Stimulated activated CD4-positive, alpha-beta T cell treated with anti-CD3 and anti-CD28 coated beads, Interleukin-2, amount 100 ng/mL, for 24 hours (primary cell): ENCODE data around the gene IFT27.
"Not testable (repeated sequence)": the region's sequence is repeated elsewhere in the genome, so short reads cannot be mapped to it uniquely, and the experiment has no call there.

Source experiments
- DNase-seq, 2 donors: peaks; one replicate each; pipeline ENCODE4 v3.0.0-alpha.2; 2020

Gene IFT27

GRCh38 chr22:36741968-36742367 is 34.0 kb downstream of the IFT27 start:
- DNase-seq, result no peak

DNA sequence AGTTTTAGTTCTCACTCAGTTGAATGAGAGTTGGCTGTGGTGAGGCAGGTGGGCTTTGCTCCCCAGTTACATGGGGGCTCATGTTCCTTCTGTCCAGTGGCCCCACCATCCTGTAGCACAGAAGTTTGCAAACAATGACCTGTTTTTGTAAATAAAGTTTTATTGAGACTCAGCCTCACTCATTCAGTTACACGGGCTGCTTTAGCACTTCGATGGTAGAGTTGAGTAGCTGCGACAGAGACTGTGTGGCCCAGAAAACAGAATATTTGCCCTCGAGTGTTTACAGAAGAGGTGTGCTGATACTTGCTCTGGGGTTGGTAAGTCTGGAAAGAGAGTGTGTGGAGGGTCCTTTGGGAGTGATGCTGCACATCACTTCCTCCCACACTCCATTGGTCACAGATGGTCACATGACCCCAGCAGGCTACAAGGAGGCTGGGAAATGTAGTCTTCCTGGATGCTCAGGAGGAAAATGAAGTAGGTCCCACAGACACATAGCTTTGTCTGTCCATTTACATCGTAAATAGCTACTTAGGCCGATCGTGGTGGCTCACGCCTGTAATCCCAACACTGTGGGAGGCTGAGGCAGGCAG is 34.6 kb downstream of the IFT27 start:
- DNase-seq, result no peak

DNA sequence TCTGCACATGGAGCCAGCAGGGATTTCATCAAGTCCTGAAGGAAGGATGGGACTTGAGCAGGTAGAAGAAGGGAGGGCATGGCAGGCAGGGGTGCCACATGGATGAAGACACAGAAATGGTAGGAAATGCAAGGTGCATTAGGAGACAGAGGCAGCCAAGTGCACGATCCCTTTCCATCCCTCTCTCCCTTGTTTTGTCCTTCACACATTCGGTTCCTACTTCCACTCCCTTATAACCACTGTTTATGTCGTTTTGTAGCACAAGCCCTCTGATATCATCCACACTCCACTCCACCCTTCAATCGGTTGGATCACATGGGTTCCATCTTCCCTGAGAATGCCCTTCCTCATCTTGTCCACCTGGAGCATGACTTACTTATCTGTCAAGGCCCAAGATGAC is 35.2 kb downstream of the IFT27 start:
- DNase-seq, result no peak

DNA sequence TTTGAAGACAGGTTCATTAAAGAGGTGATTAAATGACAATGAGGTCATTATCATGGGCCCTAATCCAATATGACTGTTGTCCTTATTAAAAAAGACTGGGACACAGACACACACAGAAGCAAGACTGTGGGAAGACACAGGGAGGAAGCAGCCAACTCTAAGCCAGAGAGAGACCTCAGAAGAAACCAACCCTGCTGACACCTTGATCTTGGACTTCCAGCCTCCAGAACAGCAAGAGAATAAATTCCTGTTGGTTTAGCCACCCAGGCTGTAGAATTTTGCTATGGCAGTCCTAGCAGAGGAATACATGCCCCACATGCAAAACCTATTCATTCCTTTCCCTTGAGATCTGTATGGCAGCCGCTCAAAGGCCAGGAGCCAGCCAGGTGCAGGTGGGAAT is 36.7 kb downstream of the IFT27 start:
- no peak for DNase-seq

GRCh38 chr22:36738416-36739020 is 37.4 kb downstream of the IFT27 start:
- no peak for DNase-seq

- DNase-seq, result no peak
These were observed 38.1 kb downstream of the IFT27 start for GRCh38 chr22:36737776-36738175.

GRCh38 chr22:36736701-36737320 is 39.1 kb downstream of the IFT27 start:
- DNase-seq, result no peak

DNA sequence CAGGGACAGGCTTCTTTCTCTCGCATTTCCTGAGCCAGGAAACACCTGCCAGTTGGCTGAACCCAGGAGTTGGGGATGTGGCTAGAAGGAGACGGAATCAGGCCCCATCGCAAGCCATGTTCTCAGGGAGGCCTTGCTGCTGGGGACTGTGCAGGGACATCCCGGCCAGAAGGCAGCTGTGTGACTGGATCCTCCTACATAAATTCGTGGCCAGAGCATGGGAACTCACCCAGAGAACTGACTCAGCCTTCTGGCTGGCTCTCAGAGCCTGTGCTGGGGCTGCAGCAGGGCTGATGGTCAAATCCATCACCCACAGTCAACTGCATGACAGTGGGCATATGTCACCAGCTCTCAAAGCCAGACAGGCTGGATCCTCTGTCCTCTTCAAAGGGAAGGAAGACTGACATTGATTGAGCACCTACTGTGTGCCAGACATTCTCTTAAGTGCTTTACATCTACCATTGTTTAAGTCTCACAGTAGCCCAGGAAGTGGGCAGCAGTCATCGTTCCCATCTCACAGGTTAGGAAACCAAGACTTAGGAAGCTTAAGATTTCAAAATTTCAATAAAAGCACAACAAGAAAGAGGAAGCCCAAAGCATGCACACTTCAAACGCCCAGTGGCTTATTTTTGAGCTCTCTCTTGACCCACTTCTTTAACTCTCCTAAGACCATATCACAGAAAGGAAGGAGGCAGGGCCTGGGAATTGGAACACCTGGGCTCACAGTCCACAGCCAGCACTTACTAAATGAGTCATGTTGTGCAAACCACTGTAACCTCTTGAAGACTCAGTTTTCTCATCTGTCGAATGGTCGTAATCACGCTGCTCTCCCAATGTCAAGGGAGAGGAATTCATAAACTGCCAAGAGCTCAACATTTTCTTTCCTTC is 41.5 kb downstream of the IFT27 start:
- no peak for DNase-seq

GRCh38 chr22:36733271-36733670 is 42.6 kb downstream of the IFT27 start:
- DNase-seq, result no peak

DNA sequence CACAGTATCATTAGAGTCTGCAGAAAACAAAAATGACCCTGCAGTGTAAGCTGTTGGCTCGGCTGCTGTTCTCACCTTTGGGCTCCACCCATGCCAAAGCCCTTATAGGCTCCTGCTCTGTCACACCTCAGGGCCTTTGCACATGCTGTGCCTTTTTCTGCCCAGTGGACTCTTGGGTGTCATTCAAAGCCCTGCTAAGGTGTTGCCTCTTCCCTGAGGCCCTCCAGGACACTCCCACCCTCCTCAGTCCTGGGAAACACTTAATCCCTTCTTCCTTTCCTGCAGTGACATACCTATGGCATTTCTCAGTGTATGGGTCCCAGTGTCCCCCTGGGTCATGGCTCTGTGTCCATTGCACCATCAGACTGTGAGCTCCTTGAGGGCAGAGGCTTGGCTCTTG is 43.3 kb downstream of the IFT27 start:
- DNase-seq, result no peak

GRCh38 chr22:36731916-36732315 is 44.0 kb downstream of the IFT27 start:
- DNase-seq, result no peak

DNA sequence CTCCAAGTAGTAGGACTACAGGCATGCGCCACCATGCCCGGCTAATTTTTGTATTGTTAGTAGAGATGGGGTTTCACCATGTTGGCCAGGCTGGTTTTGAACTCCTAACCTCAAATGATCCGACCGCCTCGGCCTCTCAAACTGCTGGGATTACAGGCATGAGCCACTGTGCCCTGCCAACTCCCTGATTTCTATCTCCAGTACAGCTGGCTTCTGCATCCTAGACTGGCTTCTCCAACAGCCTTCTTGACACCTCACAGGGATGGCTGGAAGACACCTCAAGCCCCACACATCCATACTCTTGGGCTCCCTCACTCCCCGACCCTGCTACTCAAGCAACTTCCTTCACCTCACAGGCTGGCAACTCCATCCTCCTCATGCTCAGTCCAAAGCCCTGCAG is 44.6 kb downstream of the IFT27 start:
- not testable (repeated sequence) for DNase-seq

- DNase-seq, result no peak
These were observed 45.6 kb downstream of the IFT27 start for GRCh38 chr22:36730176-36730858.

- no peak for DNase-seq
These were observed 46.6 kb downstream of the IFT27 start for GRCh38 chr22:36729321-36729720.

GRCh38 chr22:36728505-36728904 is 47.4 kb downstream of the IFT27 start:
- DNase-seq, result no peak

DNA sequence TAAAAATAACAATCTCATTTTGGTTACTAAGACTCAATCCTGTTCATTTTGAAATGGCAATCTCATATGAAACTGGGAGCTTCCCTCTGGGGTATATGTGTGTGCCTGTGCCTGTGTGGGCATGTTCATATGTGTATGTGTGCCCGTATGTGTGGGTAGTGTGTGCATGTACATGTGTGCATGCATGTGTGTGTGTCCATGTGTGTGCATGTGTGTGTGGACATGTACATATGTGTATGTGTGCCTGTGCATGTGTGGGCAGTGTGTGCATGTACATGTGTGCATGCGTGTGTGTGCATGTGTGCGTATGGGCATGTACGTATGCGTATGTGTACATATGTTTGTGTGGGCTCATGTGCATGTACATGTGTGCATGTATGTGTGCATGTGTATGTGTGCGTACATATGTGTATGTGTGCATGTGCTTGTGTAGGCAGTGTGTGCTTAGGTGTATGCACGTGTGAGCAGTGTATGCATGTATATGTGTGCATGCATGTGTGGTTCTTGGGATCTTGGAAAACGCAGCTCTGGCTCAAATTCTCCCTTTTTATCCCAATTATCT is 47.9 kb downstream of the IFT27 start:
- DNase-seq, result no peak

DNA sequence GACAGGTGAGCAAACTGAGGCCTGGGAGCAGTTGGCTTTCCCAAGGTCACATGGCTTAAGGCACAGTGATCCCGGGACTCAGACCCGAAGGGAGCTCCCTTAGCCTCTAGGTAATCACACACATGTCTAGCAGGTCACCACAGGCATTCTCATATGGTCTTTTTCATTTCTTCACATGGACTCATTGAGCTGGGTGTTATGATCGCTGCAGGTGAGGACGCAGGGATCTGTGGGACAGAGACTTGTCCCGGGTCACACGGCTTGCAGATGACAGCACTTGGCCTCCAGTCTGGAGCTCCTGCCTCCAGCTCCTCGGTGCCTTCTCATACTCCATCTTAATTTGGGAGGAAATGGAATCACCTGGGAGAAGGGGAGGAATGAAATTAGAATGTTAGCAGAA is 48.8 kb downstream of the IFT27 start:
- no peak for DNase-seq

- DNase-seq, result no peak
These were observed 49.9 kb downstream of the IFT27 start for GRCh38 chr22:36726007-36726380.

GRCh38 chr22:36725366-36726006 is 50.4 kb downstream of the IFT27 start:
- DNase-seq, result no peak

- no peak for DNase-seq
These were observed 51.1 kb downstream of the IFT27 start for GRCh38 chr22:36724836-36725235.

GRCh38 chr22:36722055-36722454 is 53.9 kb downstream of the IFT27 start:
- no peak for DNase-seq

DNA sequence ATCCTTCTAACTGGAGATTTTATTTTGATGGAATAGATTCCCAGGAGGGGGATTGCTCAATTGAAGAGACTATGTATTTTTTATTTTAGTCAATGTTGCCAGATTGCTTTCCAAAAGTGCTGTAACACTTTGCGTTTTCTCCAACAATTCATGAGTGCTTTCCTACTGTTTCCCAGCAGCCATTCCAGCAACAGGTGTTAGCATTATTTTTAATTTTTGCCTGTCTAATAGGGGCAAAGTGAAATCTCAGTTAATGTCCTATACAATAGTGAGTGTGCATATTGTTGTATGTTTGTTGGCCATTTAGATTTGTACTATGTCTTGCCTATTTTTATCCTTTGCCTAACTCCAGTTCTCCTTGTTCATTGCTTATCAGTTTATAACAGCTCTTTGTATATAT is 60.3 kb downstream of the IFT27 start:
- DNase-seq, result no peak
